Activated gamma-delta T cell (primary cell): Measurements from ENCODE around the gene CTDSP2.
"Not testable (repeated sequence)": the region's sequence is repeated elsewhere in the genome, so short reads cannot be mapped to it uniquely, and the experiment has no call there.

Experiments used
- DNase-seq: peaks from one replicate; lab custom pipeline; 2025; lab: John Stamatoyannopoulos, UW

CTDSP2 gene

DNA sequence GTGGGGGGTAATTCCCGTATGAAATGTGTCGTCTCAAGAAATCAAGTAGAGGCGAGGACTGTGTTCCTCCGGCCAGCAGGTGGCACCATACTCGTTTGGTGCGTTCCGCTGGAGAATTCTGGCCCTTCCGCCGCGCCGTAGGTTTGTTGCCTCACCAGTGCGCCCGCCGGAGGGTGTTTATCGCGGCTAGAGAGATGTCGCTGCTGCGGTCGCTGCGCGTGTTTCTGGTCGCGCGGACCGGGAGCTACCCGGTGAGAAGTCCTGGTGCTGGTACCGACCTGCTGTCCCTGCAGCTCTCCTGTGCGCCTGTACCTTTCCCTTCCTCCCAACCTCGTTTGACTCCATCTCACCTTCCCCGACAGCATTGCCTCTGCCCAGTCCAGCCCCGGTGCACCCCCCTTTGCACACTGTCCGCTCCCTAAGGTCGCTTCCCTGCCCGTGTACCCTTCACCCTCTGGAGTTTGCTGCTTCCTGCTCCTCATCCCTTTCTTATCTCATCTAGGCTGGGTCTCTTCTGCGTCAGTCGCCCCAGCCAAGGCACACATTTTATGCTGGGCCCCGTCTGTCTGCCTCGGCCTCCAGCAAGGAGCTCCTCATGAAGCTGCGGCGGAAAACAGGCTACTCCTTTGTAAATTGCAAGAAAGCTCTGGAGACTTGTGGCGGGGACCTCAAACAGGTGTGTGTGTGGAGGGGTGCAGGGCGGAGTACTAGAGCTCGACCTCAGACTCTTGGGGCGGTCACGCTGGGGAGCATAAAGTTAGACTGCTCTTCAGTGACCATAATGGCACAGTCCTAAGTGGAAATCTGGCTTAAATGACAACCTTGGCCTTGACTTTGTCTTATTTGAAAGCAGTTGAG lies 63.7 kb downstream of the CTDSP2 start, which contains the start of gene TSFM:
TSFM (plus strand) TSS at position 180 of the 858 bp plus-strand sequence; CDS start at position 195, 15 bp downstream.
- DNase-seq: peak; percentile 84

DNA sequence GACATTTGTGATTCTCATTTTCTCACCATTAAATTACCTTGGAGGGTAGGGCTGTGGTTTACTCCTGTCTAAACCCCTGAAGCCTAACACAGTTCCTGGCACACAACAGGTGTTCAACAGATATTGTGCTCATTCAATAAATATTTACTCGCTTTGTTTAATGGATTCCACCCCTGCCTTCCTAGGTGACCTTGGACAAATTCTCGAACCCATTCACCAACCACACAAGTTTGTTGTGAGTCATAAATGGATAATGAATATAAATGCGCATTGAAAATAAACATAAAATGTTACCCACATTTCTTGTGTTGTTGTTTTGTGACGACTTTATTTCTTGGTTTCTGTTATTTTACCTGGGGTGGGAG lies 64.3 kb downstream of the CTDSP2 start:
- DNase-seq: no peak

DNA sequence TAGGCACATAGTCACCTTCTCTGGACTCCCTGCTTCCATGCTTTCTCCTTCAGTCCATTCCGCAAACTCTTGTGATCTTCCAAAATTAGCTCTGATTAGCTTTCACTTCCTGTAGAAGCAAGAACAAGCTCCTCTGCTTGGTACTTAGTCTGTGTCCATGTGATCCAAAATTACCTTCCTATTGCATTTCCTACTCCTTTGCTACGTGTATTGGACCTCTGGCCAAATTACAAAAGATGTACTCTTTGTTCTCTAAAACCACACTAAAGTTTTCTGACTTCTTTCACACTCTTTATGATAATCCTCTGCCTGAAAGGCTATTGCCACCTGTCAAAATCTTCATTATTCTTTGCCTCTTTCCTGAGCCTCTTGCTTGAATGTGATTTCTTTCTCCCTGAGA lies 64.7 kb downstream of the CTDSP2 start:
- no peak for DNase-seq

DNA sequence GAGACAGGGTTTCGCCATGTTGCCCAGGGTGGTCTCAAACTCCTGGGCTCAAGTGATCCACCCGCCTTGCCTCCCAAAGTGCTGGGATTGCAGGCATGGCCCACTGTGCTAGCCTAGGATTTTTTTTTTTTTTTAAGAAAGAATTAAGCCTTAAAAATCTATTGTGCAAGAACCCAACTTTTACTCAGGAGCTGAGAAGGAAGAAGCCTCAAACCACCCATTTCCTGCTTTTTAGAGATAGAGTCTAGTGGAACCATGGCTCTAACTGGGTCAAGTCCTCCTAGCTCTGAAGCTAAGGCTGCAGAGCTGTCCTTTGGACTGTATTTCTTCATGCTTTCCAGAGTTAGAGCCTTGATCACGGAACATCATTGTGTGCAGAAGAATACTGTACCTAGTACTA lies 65.3 kb downstream of the CTDSP2 start:
- DNase-seq: no peak

DNA sequence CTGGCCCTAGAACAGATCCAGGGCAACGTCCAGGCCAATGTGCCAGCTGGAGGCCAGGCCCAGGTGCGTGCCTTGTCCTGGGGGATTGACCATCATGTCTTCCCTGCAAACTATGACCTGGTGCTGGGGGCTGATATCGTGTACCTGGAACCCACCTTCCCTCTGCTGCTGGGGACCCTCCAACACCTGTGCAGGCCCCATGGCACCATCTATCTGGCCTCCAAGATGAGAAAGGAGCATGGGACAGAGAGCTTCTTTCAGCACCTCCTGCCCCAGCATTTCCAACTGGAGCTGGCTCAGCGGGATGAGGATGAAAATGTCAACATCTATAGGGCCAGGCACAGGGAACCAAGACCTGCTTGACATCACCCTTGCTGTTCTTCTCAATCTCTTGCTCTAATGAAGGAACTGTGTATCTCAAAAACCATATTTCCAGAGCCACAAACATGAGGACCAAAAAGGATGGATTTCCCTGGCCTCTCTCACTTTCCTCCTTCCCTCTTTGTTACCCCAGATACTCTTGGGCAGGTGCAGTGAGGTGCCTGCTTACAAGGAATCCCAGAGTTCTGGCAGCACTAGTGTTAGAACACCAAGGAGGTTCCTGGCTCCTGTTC lies 66.1 kb downstream of the CTDSP2 start:
- DNase-seq: no peak

DNA sequence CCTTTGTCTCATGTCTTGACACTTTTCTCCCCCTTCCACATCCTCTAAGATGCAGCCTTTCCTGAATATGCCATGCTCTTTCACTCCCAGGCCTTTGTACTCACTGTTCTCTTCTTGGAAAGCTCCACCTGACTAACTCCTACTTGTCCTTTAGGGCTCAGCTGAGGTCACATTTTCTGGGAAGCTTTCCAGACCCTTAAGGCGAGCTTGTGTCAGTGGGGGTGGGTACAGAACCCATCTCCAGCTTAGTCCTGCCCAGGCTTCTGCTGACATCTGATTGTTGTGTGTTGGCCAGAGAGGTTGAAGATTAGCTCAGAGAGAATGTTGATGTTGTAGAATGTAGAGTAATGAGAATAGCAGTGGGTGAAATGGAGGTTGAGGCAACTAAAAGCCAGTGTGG lies 66.8 kb downstream of the CTDSP2 start:
- no peak for DNase-seq

DNA sequence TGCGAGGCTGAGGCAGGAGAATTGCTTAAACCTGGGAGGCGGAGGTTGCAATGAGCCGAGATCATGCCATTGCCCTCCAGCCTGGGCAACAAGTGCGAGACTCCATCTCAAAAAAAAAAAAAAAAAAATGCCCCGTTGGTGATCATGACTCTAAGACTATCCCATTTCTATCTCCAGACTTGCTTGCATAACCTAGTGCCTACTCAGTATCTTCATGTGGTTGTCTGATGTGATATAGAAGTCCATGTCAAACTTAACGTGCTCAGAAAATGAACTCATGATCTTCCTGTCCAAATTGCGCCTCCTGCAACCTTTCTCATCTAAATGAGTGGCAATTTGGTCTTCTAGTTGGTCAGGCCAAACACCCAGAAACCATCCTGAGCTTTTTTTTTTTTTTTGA lies 68.6 kb downstream of the CTDSP2 start:
- no peak for DNase-seq

DNA sequence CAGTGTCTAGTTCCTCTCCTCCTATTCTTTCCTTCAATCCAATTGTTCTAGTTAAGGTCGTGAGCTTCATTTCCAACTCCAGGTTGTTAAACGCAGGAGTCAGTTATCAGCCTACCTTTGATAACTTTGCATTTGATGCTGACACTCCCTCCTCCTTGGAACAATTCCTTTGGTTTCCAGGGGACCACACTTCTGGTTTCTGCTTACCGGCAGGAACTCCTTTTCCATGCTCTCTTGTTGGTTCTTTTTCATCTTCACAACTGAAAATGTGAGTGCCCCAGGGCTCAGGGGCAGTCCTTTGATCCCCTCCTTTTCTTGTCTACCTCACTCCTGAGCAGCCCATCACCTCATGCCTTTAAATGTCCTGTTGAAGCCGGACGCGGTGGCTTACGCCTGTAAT lies 69.2 kb downstream of the CTDSP2 start:
- no peak for DNase-seq

DNA sequence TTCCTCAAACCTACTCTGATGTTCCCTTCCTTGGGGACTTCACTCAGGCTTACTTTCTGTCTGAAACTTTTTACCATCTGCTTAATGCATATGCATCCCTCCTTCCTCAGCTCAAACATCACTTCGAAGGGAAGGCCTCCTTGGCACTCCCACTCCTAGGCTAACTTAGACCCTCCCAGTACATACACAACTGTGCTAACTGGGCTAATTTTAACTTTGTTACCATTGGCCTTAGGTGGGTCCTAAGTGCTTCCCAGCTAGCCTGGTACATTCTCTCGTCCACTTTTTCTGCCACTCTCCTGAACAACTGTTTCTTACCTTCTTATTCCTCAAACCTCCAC lies 70.3 kb downstream of the CTDSP2 start:
- no peak for DNase-seq

DNA sequence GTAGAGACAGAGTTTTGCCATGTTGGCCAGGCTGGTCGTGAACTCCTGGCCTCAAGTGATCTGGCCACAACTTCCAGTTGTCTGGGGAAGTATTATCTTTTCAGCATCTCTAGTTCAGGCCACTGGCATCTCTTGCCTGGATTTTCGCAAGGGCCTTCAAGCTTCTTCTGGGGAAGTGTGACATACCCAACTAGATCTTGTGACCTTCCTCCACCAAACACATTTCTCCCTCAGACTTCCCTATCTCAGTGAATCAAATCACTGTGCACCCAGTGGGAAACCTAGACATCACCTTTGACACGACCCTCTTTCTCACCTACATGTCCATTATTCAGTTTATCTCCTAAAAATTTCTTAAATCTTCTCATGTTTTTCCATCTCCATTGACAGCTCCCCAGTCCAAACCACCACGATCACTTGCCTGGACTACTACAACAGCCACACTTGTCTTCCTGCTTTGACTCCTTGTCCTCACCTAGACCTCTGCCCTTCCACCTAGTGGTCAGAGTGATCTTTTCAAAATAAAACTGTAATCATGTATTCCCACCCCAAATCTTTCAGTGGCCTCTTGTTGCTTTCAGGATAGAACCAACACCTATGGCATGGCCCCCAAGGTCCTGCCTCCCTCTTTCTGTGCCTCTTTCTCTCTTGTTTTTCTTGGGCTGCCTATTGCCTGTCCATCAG lies 70.8 kb downstream of the CTDSP2 start:
- DNase-seq: no peak

DNA sequence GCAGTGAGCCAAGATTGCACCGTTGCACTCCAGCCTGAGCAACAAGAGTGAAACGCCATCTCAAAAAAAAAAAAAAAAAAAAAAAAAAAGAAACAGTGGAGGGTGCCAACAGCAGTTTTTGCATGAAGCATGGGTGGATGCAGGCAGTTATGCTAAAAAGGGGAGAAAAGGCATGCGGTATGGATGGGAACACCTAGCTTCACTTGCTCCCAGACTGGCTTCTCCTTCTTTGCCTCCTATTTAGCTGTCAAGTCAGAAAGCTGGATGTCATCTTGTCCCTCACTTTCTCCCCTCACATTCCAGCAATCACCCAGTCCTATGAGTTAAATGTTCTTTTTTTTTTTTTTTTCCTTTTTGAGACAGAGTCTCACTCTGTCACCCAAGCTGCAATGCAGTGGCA lies 71.5 kb downstream of the CTDSP2 start:
- DNase-seq: no peak

DNA sequence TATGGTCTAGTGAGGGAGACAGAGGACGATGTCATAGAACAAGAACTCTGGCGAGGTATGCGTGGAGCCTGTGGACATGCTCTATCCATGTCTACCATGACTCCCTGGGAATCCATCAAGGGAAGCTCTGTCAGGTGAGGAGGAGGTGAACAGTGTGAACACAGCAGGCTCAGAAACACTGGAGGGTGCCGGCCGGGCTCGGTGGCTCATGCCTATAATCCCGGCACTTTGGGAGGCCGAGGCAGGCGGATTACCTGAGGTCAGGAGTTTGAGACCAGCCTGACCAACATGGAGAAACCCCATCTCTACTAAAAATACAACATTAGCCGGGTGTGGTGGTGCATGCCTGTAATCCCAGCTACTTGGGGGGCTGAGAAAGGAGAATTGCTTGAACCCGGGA lies 71.9 kb downstream of the CTDSP2 start:
- DNase-seq: not testable (repeated sequence)

DNA sequence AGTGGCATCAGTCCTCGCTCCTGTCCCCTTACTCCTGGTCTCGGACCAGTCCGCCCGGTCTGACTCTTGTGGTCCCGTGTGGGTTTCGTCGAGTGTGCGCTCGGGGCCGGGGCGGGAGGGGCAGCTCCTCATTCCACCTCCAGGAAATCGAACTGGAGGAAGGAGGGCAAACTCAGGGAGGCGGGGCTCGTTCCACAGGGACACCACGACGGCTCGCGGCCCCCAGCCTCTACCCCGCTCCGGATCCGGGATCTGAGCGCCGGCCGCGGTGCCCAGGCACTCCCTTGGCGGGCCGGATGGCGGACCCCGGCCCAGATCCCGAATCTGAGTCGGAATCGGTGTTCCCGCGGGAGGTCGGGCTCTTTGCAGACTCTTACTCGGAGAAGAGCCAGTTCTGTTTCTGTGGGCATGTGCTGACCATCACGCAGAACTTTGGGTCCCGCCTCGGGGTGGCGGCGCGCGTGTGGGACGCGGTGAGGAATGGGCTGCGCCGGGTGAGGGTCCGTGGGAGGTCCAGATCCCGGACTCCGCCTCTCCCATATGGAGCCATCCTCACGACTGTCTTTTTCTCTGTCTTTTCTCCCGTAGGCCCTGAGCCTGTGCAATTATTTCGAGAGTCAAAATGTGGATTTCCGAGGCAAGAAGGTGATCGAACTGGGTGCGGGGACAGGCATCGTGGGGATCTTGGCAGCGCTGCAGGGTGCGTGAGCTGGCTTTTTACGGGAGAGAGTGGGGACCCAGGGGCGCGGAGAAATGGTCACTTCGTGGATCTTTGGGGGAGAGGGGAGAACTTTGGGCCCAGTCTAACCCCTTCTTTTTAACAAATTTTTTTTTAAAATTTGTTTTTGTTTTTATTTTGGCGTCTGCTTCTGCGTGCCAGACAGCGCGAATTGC lies 73.9 kb downstream of the CTDSP2 start, which contains the start of gene EEF1AKMT3:
EEF1AKMT3 (plus strand) TSS at position 186 of the 894 bp plus-strand sequence; CDS start at position 297, 111 bp downstream.
- DNase-seq: peak; percentile 27

DNA sequence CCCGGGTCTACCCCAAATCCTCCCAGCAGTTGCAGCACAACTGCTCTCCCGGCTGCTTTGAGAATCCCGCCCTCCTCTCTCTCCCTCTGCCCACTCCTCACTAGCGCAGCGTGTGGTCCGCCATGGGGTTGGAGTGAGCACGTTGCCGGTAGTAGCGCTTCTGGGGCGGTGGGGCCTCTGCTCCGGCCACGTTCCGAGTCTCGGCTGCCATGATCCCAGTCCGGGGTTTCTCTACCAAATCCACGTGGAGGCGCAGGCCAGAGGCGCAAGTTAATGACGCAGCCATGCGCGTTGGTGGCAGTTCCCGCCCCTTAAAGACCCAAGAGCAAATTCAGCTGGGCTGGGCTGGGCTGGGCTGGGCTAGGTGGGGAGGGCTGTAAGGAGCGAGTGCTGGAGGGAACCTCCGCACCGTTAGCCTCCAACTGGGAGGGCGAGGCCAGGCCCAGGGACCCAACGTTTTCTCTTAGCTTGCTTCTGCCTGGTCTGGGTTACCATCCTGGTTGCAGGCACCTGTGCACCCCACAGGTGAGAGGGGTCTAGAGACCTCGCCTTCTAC lies 74.6 kb downstream of the CTDSP2 start, which contains the start of gene METTL1:
METTL1 (minus strand) TSS at position 233 of the 556 bp plus-strand sequence; CDS start at position 211, 22 bp downstream.
- DNase-seq: peak; percentile 74

DNA sequence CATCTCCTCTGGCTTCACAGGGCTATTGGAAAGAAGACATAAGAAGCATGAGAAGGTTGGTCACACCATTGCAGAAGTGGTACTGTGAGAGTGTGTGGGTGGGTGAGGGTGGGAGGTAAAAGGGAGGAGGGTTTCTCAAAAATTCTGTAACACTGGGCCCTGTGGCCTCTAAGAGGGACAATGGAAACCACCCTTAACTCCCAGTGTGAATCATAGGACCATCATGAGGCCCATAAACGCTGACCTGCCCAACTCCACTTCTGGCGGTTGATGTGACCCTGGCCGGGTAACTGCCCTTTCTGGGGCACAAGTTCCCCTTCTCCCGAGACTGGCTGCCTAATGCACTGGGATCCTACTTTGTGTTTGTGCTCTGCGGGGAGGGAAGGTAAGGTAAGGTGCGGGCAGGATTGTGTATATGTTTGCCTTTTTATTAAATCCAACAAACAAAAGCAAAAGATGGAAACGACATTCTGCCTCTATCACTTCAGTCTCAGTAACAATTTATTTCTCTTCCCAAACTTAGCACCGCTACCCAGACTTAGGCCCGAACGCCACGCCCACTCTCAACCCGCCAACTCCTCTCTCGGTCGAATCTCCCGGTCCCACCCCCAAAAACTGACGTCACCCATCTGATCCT lies 75.2 kb downstream of the CTDSP2 start:
- no peak for DNase-seq

DNA sequence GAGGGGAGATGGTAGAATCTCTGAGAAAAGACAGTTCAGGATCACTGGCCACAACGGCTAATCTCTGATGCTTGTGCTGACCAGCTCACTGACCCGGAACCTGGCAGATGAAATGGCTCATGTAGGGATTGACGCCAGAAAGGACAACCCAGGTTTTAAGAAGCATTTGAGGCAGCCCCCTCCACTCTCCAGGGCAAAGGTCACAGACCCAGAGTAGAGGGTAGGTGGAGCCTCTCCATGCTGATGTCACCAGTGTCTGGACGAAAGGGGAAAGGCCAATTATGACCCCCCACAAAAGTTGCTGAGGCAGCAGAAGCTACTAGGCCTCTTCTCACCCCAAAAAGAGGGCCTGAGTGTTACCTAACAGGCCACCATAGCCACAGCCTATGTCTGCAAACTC lies 75.8 kb downstream of the CTDSP2 start:
- DNase-seq: no peak
